ENCODE data around the gene VPS36.
"Not testable (repeated sequence)": the region's sequence is repeated elsewhere in the genome, so short reads cannot be mapped to it uniquely, and the experiment has no call there.

GRCh38 chr13:52491015-52491414 lies 40.6 kb upstream of the VPS36 start:
- TF ChIP-seq CTCF (conservative IDR thresholded peaks at IDR 0.05; ENCODE audit: low read length); EZH2phosphoT487 (IDR thresholded peaks at IDR 0.05; ENCODE audit: borderline replicate concordance): not testable (repeated sequence)
